ENCODE results near the gene DYNLL1.

DNA sequence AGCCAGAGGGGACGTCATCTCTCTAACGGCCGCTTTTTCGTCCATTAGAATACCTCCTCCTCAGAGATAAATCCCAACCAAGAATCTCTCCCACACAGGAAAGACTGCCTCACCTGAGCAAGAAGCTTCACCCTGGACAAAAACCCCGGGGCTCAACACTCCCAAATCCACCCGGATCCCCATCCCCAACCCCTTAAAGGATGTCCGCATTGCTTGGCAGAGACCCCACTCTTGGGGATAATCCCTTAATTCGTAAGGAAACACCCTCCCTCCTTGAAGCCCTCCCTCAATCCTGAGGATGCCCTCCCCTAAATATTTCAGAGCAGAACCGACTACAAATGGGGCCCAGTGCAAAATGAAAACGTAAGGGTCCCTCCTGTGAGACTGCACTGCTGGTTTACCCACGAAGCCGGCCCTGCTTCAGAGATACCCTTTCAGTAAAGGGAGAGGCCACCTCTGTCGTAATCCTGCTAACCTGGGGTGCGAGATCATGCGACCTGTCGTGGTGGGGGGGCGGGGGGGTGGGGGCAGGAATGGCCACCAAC lies 655 bp upstream of the DYNLL1 start:
- TF ChIP-seq, protein P1, sequence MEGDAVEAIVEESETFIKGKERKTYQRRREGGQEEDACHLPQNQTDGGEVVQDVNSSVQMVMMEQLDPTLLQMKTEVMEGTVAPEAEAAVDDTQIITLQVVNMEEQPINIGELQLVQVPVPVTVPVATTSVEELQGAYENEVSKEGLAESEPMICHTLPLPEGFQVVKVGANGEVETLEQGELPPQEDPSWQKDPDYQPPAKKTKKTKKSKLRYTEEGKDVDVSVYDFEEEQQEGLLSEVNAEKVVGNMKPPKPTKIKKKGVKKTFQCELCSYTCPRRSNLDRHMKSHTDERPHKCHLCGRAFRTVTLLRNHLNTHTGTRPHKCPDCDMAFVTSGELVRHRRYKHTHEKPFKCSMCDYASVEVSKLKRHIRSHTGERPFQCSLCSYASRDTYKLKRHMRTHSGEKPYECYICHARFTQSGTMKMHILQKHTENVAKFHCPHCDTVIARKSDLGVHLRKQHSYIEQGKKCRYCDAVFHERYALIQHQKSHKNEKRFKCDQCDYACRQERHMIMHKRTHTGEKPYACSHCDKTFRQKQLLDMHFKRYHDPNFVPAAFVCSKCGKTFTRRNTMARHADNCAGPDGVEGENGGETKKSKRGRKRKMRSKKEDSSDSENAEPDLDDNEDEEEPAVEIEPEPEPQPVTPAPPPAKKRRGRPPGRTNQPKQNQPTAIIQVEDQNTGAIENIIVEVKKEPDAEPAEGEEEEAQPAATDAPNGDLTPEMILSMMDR (IDR thresholded peaks at IDR 0.05 in 2 of 3, conservative IDR thresholded peaks at IDR 0.05 in 1 of 3; ENCODE audit: borderline replicate concordance in 1 of 3, insufficient read depth in 1 of 3, low read depth in 2 of 3, low read length in 2 of 3) = no peak
- TF ChIP-seq EZH2 (IDR thresholded peaks at IDR 0.05) = no peak
- no peak for TF ChIP-seq POLR2A (IDR thresholded peaks at IDR 0.05; ENCODE audit: borderline replicate concordance, extremely low read depth, insufficient read depth, insufficient read length)
- no peak for TF ChIP-seq POLR2AphosphoS5 (IDR thresholded peaks at IDR 0.05; ENCODE audit: low read depth, low read length)
